HEK293T (cell line): Measurements from ENCODE around the gene MRPS15.

Experiments
- ARNT ChIP-seq: fragments of 450-650 bp; IDR thresholded peaks from 2 replicates; pipeline ENCODE4 v1.6.1; 2017; ENCODE audit warnings: mild to moderate bottlenecking
- BHLHE40 ChIP-seq: fragments of 450-650 bp; IDR thresholded peaks from 2 replicates; pipeline ENCODE4 v1.6.1; 2016; ENCODE audit warnings: mild to moderate bottlenecking, moderate library complexity, borderline replicate concordance
- CTBP1 ChIP-seq: fragments of 450-650 bp; IDR thresholded peaks from 2 replicates; pipeline ENCODE4 v1.6.1; 2016; ENCODE audit warnings: borderline replicate concordance
- ELF4 ChIP-seq: fragments of 450-650 bp; IDR thresholded peaks from 2 replicates; pipeline ENCODE4 v1.6.1; 2017; ENCODE audit warnings: antibody characterized with exemption
- FOXA1 ChIP-seq: fragments of 450-650 bp; IDR thresholded peaks from 2 replicates; pipeline ENCODE4 v1.6.1; 2016; ENCODE audit warnings: mild to moderate bottlenecking
- FOXM1 ChIP-seq: fragments of 450-650 bp; IDR thresholded peaks from 2 replicates; pipeline ENCODE4 v1.6.1; 2017; ENCODE audit warnings: mild to moderate bottlenecking, borderline replicate concordance
- L3MBTL2 ChIP-seq: fragments of 450-650 bp; conservative IDR thresholded peaks from 2 replicates; pipeline ENCODE4 v1.6.1; 2016; ENCODE audit warnings: mild to moderate bottlenecking
- LEF1 ChIP-seq: fragments of 450-650 bp; IDR thresholded peaks from 2 replicates; pipeline ENCODE4 v1.6.1; 2017; ENCODE audit warnings: mild to moderate bottlenecking, borderline replicate concordance
- NFRKB ChIP-seq: fragments of 450-650 bp; IDR thresholded peaks from 2 replicates; pipeline ENCODE4 v1.6.1; 2016; ENCODE audit warnings: mild to moderate bottlenecking, moderate library complexity
- PKNOX1 ChIP-seq: fragments of 450-650 bp; IDR thresholded peaks from 2 replicates; pipeline ENCODE4 v1.6.1; 2016
- SP1 ChIP-seq: fragments of 450-650 bp; IDR thresholded peaks from 2 replicates; pipeline ENCODE4 v1.6.1; 2017
- SUZ12 ChIP-seq: fragments of 450-650 bp; IDR thresholded peaks from 2 replicates; pipeline ENCODE4 v1.6.1; 2016; ENCODE audit warnings: mild to moderate bottlenecking
- TARDBP ChIP-seq: fragments of 450-650 bp; IDR thresholded peaks from 2 replicates; pipeline ENCODE4 v1.6.1; 2016
- ZNF384 ChIP-seq: fragments of 450-650 bp; IDR thresholded peaks from 2 replicates; pipeline ENCODE4 v1.6.1; 2016

DNA sequence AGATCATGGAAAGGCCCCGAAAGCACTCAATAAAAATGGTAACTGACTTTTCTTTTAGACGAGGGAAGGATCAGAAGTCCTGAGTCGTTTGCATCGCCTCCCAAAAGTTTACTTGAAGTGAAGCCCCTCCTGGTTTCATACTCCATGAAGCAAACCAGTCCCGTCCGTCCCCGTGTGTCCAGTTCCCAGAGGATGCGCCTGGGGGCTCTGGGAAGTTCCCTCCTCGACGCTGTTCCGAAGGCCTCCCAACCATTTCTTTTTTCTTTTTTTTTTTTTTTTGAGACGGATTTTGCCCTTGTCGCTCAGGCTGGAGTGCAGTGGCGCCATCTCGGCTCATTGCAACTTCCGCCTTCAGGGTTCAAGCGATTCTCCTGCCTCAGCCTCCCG is 13.3 kb downstream of the MRPS15 start:
- no peak for TF ChIP-seq ELF4
- no peak for TF ChIP-seq SP1
- TF ChIP-seq ARNT: no peak
- no peak for TF ChIP-seq CTBP1
- no peak for TF ChIP-seq BHLHE40
- no peak for TF ChIP-seq L3MBTL2
- TF ChIP-seq FOXM1: no peak
- no peak for TF ChIP-seq LEF1
- TF ChIP-seq FOXA1: no peak
- no peak for TF ChIP-seq ZNF384
- no peak for TF ChIP-seq TARDBP
- no peak for TF ChIP-seq NFRKB
- no peak for TF ChIP-seq PKNOX1
- no peak for TF ChIP-seq SUZ12
